Effector memory CD4-positive, alpha-beta T cell (primary cell): ENCODE results near the gene RAD51B.

Experiments
- DNase-seq, 3 donors: peaks; one replicate each; pipeline ENCODE4 v3.0.0-alpha.2; 2020
- H3K27ac ChIP-seq: 2 replicates; pipeline ENCODE4 v1.7.0; 2013; ENCODE audit warnings: mild to moderate bottlenecking, low read length, moderate library complexity; ENCODE audit not compliant: insufficient read depth, poor library complexity, severe bottlenecking
- H3K27me3 ChIP-seq: replicated peaks from 2 replicates; pipeline ENCODE4 v1.7.0; 2013; ENCODE audit warnings: mild to moderate bottlenecking, low read length; ENCODE audit not compliant: insufficient read depth, control insufficient read depth, poor library complexity, severe bottlenecking
- H3K36me3 ChIP-seq: 2 replicates; pipeline ENCODE4 v1.7.0; 2013; ENCODE audit warnings: mild to moderate bottlenecking, low read length, moderate library complexity; ENCODE audit not compliant: control insufficient read depth, insufficient read depth
- H3K4me1 ChIP-seq: 2 replicates; pipeline ENCODE4 v1.7.0; 2013; ENCODE audit warnings: low read length, mild to moderate bottlenecking; ENCODE audit not compliant: control insufficient read depth, insufficient read depth, poor library complexity, severe bottlenecking
- H3K4me3 ChIP-seq: 2 replicates; pipeline ENCODE4 v1.7.0; 2013; ENCODE audit warnings: low read length, low read depth, mild to moderate bottlenecking; ENCODE audit not compliant: insufficient read depth, poor library complexity, severe bottlenecking
- H3K9me3 ChIP-seq: 2 replicates; pipeline ENCODE4 v1.7.0; 2013; ENCODE audit warnings: mild to moderate bottlenecking, low read length, moderate library complexity; ENCODE audit not compliant: control insufficient read depth

The RAD51B gene

GRCh38 chr14:68325267-68325807 lies 505.8 kb downstream of the RAD51B start:
- H3K4me1 ChIP-seq, result no peaks in the 10 kb centered on the region
- no peak overlapping the region for H3K4me3 ChIP-seq
- no peak overlapping the region for H3K27ac ChIP-seq
- H3K9me3 ChIP-seq, result no peaks in the 10 kb centered on the region
- DNase-seq, result no peak
- H3K36me3 ChIP-seq, result no peaks in the 10 kb centered on the region
- no peaks in the 10 kb centered on the region for H3K27me3 ChIP-seq

- H3K4me3 ChIP-seq, result no peak overlapping the region
- no peaks in the 10 kb centered on the region for H3K27me3 ChIP-seq
- H3K36me3 ChIP-seq, result no peaks in the 10 kb centered on the region
- DNase-seq, result no peak
- H3K9me3 ChIP-seq, result no peaks in the 10 kb centered on the region
- H3K4me1 ChIP-seq, result no peaks in the 10 kb centered on the region
- no peak overlapping the region for H3K27ac ChIP-seq
Measured at GRCh38 chr14:68327231-68327630, 507.7 kb downstream of the RAD51B start.

GRCh38 chr14:68328509-68328908 lies 508.9 kb downstream of the RAD51B start:
- no peak for DNase-seq
- H3K27me3 ChIP-seq, result no peaks in the 10 kb centered on the region
- H3K4me3 ChIP-seq, result no peak overlapping the region
- no peaks in the 10 kb centered on the region for H3K4me1 ChIP-seq
- no peaks in the 10 kb centered on the region for H3K9me3 ChIP-seq
- H3K27ac ChIP-seq, result no peak overlapping the region
- no peaks in the 10 kb centered on the region for H3K36me3 ChIP-seq

GRCh38 chr14:68331426-68331825 lies 511.8 kb downstream of the RAD51B start:
- no peak for DNase-seq
- Histone ChIP-seq H3K9me3 (no peaks in the 10 kb centered on the region), H3K4me3 (no peak overlapping the region), H3K27me3 (no peaks in the 10 kb centered on the region), H3K27ac (no peak overlapping the region), H3K36me3 (no peaks in the 10 kb centered on the region), H3K4me1 (no peaks in the 10 kb centered on the region)

- DNase-seq, result no peak
- Histone ChIP-seq H3K36me3 (no peaks in the 10 kb centered on the region), H3K27ac (no peak overlapping the region), H3K27me3 (no peaks in the 10 kb centered on the region), H3K9me3 (no peaks in the 10 kb centered on the region), H3K4me1 (no peaks in the 10 kb centered on the region), H3K4me3 (no peak overlapping the region)
Measured at GRCh38 chr14:68331991-68332390, 512.4 kb downstream of the RAD51B start.

- H3K27ac ChIP-seq, result no peak overlapping the region
- H3K36me3 ChIP-seq, result no peaks in the 10 kb centered on the region
- no peaks in the 10 kb centered on the region for H3K27me3 ChIP-seq
- H3K4me3 ChIP-seq, result no peak overlapping the region
- no peaks in the 10 kb centered on the region for H3K4me1 ChIP-seq
- H3K9me3 ChIP-seq, result no peaks in the 10 kb centered on the region
- DNase-seq, result no peak
Measured at GRCh38 chr14:68333262-68333661, 513.7 kb downstream of the RAD51B start.

- Histone ChIP-seq H3K27me3 (no peaks in the 10 kb centered on the region), H3K27ac (no peak overlapping the region)
- no peak for DNase-seq
Measured at GRCh38 chr14:68335312-68335711, 515.7 kb downstream of the RAD51B start.

GRCh38 chr14:68336165-68336564 lies 516.6 kb downstream of the RAD51B start:
- H3K27ac ChIP-seq, result no peak overlapping the region
- DNase-seq, result no peak
- no peaks in the 10 kb centered on the region for H3K36me3 ChIP-seq
- no peaks in the 10 kb centered on the region for H3K4me1 ChIP-seq
- H3K9me3 ChIP-seq, result no peaks in the 10 kb centered on the region
- no peak overlapping the region for H3K4me3 ChIP-seq
- H3K27me3 ChIP-seq, result no peaks in the 10 kb centered on the region

More at GRCh38 chr14:68335312-68335711, 515.7 kb downstream of the RAD51B start:
- Histone ChIP-seq H3K9me3 (no peaks in the 10 kb centered on the region), H3K4me1 (no peaks in the 10 kb centered on the region), H3K4me3 (no peak overlapping the region), H3K36me3 (no peaks in the 10 kb centered on the region)

- DNase-seq, result no peak
- Histone ChIP-seq H3K4me1 (peaks cover 3% of the 10 kb centered on the region), H3K4me3 (no peak overlapping the region)
Measured at GRCh38 chr14:68337279-68337678, 517.7 kb downstream of the RAD51B start.

GRCh38 chr14:68340262-68340661 lies 520.7 kb downstream of the RAD51B start:
- H3K27me3 ChIP-seq, result no peaks in the 10 kb centered on the region
- peaks cover 3% of the 10 kb centered on the region for H3K4me1 ChIP-seq
- H3K27ac ChIP-seq, result no peak overlapping the region
- H3K36me3 ChIP-seq, result no peaks in the 10 kb centered on the region
- H3K9me3 ChIP-seq, result no peaks in the 10 kb centered on the region
- H3K4me3 ChIP-seq, result no peak overlapping the region
- no peak for DNase-seq

More at GRCh38 chr14:68337279-68337678, 517.7 kb downstream of the RAD51B start:
- H3K27me3 ChIP-seq, result no peaks in the 10 kb centered on the region
- no peaks in the 10 kb centered on the region for H3K9me3 ChIP-seq
- no peak overlapping the region for H3K27ac ChIP-seq
- H3K36me3 ChIP-seq, result no peaks in the 10 kb centered on the region
